H1 (cell line): ENCODE measurements around the gene FAM83C. TPM values are rescaled to one million over a fixed set of nuclear protein-coding genes. Genes with fewer than 3 reads are reported as not detected.
A peak's percentile ranks its signal among the peaks of the same experiment; 100 is the strongest.

Source experiments
- CTCF ChIA-PET: fragments of 300-600 bp; sonication (Branson Sonifier 250); formaldehyde crosslinking; loops from one replicate; lab custom pipeline; 2021; ENCODE audit not compliant: partially characterized antibody; lab: Charles Lee
- POLR2A ChIA-PET: fragments of 300-600 bp; sonication (Branson Sonifier 250); formaldehyde crosslinking; loops from one replicate; lab custom pipeline; 2021; ENCODE audit warnings: inconsistent platforms; ENCODE audit not compliant: partially characterized antibody; lab: Charles Lee
- DNase-seq, 2 experiments: peaks; one replicate each; pipeline versions ENCODE4 v3.0.0 to v3.0.0-alpha.2; 2010 to 2022; ENCODE audit warnings: low spot score in 2 of 2, low read depth in 1 of 2, mixed read lengths in 1 of 2
- FAIRE-seq: peaks from 2 replicates; lab custom pipeline; 2011; peaks lifted over from hg19 to GRCh38; lab: Jason Lieb, UNC
- H2AFZ ChIP-seq: 2 replicates; pipeline ENCODE4 v1.8.1; 2012; ENCODE audit warnings: low read length, inconsistent platforms
- H2AK5ac ChIP-seq: 2 replicates; pipeline ENCODE4 v1.6.1; 2013; ENCODE audit warnings: low read depth, low read length
- H2BK120ac ChIP-seq: replicated peaks from 2 replicates; pipeline ENCODE3; 2013; ENCODE audit warnings: low read depth, low read length, inconsistent platforms
- H2BK12ac ChIP-seq: 2 replicates; pipeline ENCODE4 v1.6.1; 2013; ENCODE audit warnings: low read depth, low read length
- H2BK15ac ChIP-seq: 2 replicates; pipeline ENCODE4 v1.6.1; 2013; ENCODE audit warnings: low read length
- H2BK20ac ChIP-seq: 2 replicates; pipeline ENCODE4 v1.6.1; 2013; ENCODE audit warnings: low read length
- H2BK5ac ChIP-seq: 2 replicates; pipeline ENCODE4 v1.6.1; 2013; ENCODE audit warnings: low read depth, low read length
- H3K14ac ChIP-seq: 2 replicates; pipeline ENCODE4 v1.6.1; 2013; ENCODE audit warnings: inconsistent platforms; ENCODE audit not compliant: insufficient read length
- H3K18ac ChIP-seq: 2 replicates; pipeline ENCODE4 v1.6.1; 2013; ENCODE audit warnings: low read length; ENCODE audit errors: extremely low read depth
- H3K23ac ChIP-seq: 2 replicates; pipeline ENCODE4 v1.6.1; 2013; ENCODE audit warnings: inconsistent platforms; ENCODE audit not compliant: insufficient read length
- H3K23me2 ChIP-seq: 2 replicates; pipeline ENCODE4 v1.6.1; 2013; ENCODE audit warnings: low read depth, low read length
- H3K27ac ChIP-seq: 2 replicates; pipeline ENCODE4 v1.6.1; 2011; ENCODE audit warnings: low read depth, low read length, inconsistent platforms
- H3K27me3 ChIP-seq, 4 experiments: replicated peaks in 1 of 4; 1 replicate in 1 of 4; 2 replicates in 3 of 4; pipeline versions ENCODE4 v1.6.1 to v1.8.1; 2011 to 2013; ENCODE audit warnings: low read length in 3 of 4, mild to moderate bottlenecking in 3 of 4, inconsistent platforms in 2 of 4, mixed read lengths in 2 of 4, moderate library complexity in 1 of 4; ENCODE audit not compliant: control insufficient read depth in 3 of 4, insufficient read depth in 3 of 4; ENCODE audit errors: extremely low read depth in 1 of 4
- H3K36me3 ChIP-seq, 4 experiments: 2 replicates each; pipeline versions ENCODE4 v1.6.1 to v1.8.1; 2011 to 2013; ENCODE audit warnings: mild to moderate bottlenecking in 4 of 4, low read length in 3 of 4, moderate library complexity in 2 of 4, control low read depth in 1 of 4, inconsistent platforms in 1 of 4; ENCODE audit not compliant: insufficient read depth in 4 of 4, control insufficient read depth in 2 of 4
- H3K4ac ChIP-seq: replicated peaks from 2 replicates; pipeline ENCODE3; 2013; ENCODE audit warnings: low read length, low read depth, mixed read lengths, inconsistent platforms; ENCODE audit not compliant: insufficient read length
- H3K4me1 ChIP-seq, 4 experiments: replicated peaks in 1 of 4; 1 replicate in 1 of 4; 2 replicates in 3 of 4; pipeline versions ENCODE4 v1.6.1 to v1.8.1; 2011 to 2013; ENCODE audit warnings: low read length in 3 of 4, inconsistent platforms in 2 of 4, mixed read lengths in 1 of 4; ENCODE audit not compliant: insufficient read depth in 4 of 4, control insufficient read depth in 3 of 4
- H3K4me2 ChIP-seq, 2 experiments: 2 replicates each; pipeline versions ENCODE4 v1.6.1 to v1.8.1; 2011 to 2013; ENCODE audit warnings: low read depth in 2 of 2, low read length in 2 of 2, control low read depth in 1 of 2, inconsistent platforms in 1 of 2, mild to moderate bottlenecking in 1 of 2; ENCODE audit not compliant: insufficient read depth in 1 of 2
- H3K4me3 ChIP-seq, 4 experiments: fragments of 200-600, 300-600 bp in 1 of 4; sonication (generic), shearing (Covaris generic), sonication (Bioruptor Twin) in 1 of 4; 2 replicates each; pipeline versions ENCODE4 v1.5.1 to v1.8.1; 2011 to 2016; ENCODE audit warnings: low read length in 4 of 4, low read depth in 3 of 4, control low read depth in 2 of 4, inconsistent platforms in 2 of 4, mild to moderate bottlenecking in 2 of 4, mixed read lengths in 1 of 4, moderate library complexity in 1 of 4; ENCODE audit not compliant: insufficient read depth in 2 of 4; ENCODE audit errors: extremely low read depth in 1 of 4
- H3K56ac ChIP-seq: replicated peaks from 2 replicates; pipeline ENCODE3; 2013; ENCODE audit warnings: low read depth, mild to moderate bottlenecking, mixed read lengths, low read length, inconsistent platforms; ENCODE audit not compliant: insufficient read length
- H3K79me1 ChIP-seq: 2 replicates; pipeline ENCODE4 v1.6.1; 2013; ENCODE audit warnings: low read depth, low read length, control low read depth
- H3K79me2 ChIP-seq, 2 experiments: 2 replicates each; pipeline versions ENCODE4 v1.6.1 to v1.8.1; 2012 to 2013; ENCODE audit warnings: low read length in 2 of 2, mild to moderate bottlenecking in 2 of 2, inconsistent platforms in 1 of 2; ENCODE audit not compliant: insufficient read depth in 2 of 2, control insufficient read depth in 1 of 2
- H3K9ac ChIP-seq, 4 experiments: replicated peaks in 1 of 4; 1 replicate in 1 of 4; 2 replicates in 3 of 4; pipeline versions ENCODE4 v1.6.1 to v1.8.1; 2011 to 2013; ENCODE audit warnings: low read depth in 3 of 4, low read length in 3 of 4, control low read depth in 2 of 4, mild to moderate bottlenecking in 2 of 4, moderate library complexity in 2 of 4, inconsistent platforms in 1 of 4; ENCODE audit errors: extremely low read depth in 1 of 4
- H3K9me3 ChIP-seq, 2 experiments: 2 replicates each; pipeline versions ENCODE4 v1.6.1 to v1.8.1; 2012 to 2013; ENCODE audit warnings: mild to moderate bottlenecking in 2 of 2, moderate library complexity in 2 of 2, control low read depth in 1 of 2, inconsistent platforms in 1 of 2, low read depth in 1 of 2, low read length in 1 of 2, mixed read lengths in 1 of 2; ENCODE audit not compliant: insufficient read depth in 2 of 2
- H4K20me1 ChIP-seq, 2 experiments: replicated peaks in 1 of 2; 2 replicates each; pipeline versions ENCODE3 to v1.8.1; 2011 to 2013; ENCODE audit warnings: inconsistent platforms in 2 of 2, low read length in 2 of 2, mild to moderate bottlenecking in 1 of 2; ENCODE audit not compliant: insufficient read depth in 2 of 2, control insufficient read depth in 1 of 2
- H4K5ac ChIP-seq: 2 replicates; pipeline ENCODE4 v1.6.1; 2013; ENCODE audit warnings: low read length, low read depth, mixed read lengths, inconsistent platforms; ENCODE audit not compliant: insufficient read length
- H4K8ac ChIP-seq: 2 replicates; pipeline ENCODE4 v1.8.0; 2013; ENCODE audit warnings: mild to moderate bottlenecking, moderate library complexity, low read length, inconsistent platforms; ENCODE audit not compliant: insufficient read depth; ENCODE audit errors: extremely low read depth
- H4K91ac ChIP-seq: replicated peaks from 2 replicates; pipeline ENCODE3; 2013; ENCODE audit warnings: low read length, mixed read lengths, inconsistent platforms; ENCODE audit not compliant: insufficient read length
- CTBP2 ChIP-seq: IDR thresholded peaks from 2 replicates; pipeline ENCODE4 v1.7.0; 2011; ENCODE audit warnings: borderline replicate concordance, mild to moderate bottlenecking, moderate library complexity, mixed read lengths, low read length; ENCODE audit not compliant: insufficient read depth, insufficient read length
- JUND ChIP-seq: IDR thresholded peaks from 2 replicates; pipeline ENCODE4 v1.6.1; 2011; ENCODE audit warnings: mild to moderate bottlenecking, improper control_type of control experiment, low read length
- POLR2A ChIP-seq, 2 experiments: IDR thresholded peaks; 1 replicate in 1 of 2; 2 replicates in 1 of 2; pipeline ENCODE4 v1.6.1; 2011; ENCODE audit warnings: low read depth in 2 of 2, low read length in 2 of 2, mild to moderate bottlenecking in 2 of 2; ENCODE audit errors: control extremely low read depth in 1 of 2
- RXRA ChIP-seq: IDR thresholded peaks from 2 replicates; pipeline ENCODE4 v1.6.1; 2011; ENCODE audit warnings: low read depth, mild to moderate bottlenecking, low read length, moderate library complexity; ENCODE audit not compliant: insufficient read depth
- WGBS, 2 experiments: shearing (Covaris generic) in 1 of 2; methylation state at CpG; one replicate each; pipeline versions ENCODE4 v1.1.6 to v1.1.7; 2013 to 2015; ENCODE audit warnings: low lambda C conversion rate in 2 of 2, mixed read lengths in 2 of 2, inconsistent platforms in 1 of 2, low coverage in 1 of 2, missing lambda C conversion rate in 1 of 2; ENCODE audit not compliant: insufficient replicate concordance in 2 of 2, insufficient coverage in 1 of 2, insufficient read length in 1 of 2; ENCODE audit errors: extremely low coverage in 1 of 2, missing lambda C conversion rate in 1 of 2; 5-methylcytosine and 5-hydroxymethylcytosine counted together
- polyA plus RNA-seq, 7 experiments: library from polyadenylated mRNA; depleted of rRNA in 3 of 7; stranded (reverse) in 5 of 7; unstranded in 2 of 7; fragments of >200 nt in 5 of 7; fragments of 200-250 nt in 2 of 7; gene quantifications; 1 replicate in 5 of 7; 2 replicates in 1 of 7; 4 replicates in 1 of 7; pipeline versions ENCODE4 v1.2.1 to v1.2.3, GENCODE V29; 2011 to 2013; ENCODE audit warnings: missing spikeins in 2 of 7, mixed read lengths in 2 of 7
- total RNA-seq: library from RNA; stranded (reverse); fragmentation: NEBNext Ultra II Directional; extraction: Animal tissue kit (Norgen Biotek cat#: 25700); gene quantifications from 2 replicates; pipeline ENCODE4 v1.2.1, GENCODE V29; 2021

Gene FAM83C
- total and polyA plus RNA-seq, 2 of the 8 experiments (the other 6 are each of a cell fraction or from before 2014, with no cell fraction given), result not detected

DNA sequence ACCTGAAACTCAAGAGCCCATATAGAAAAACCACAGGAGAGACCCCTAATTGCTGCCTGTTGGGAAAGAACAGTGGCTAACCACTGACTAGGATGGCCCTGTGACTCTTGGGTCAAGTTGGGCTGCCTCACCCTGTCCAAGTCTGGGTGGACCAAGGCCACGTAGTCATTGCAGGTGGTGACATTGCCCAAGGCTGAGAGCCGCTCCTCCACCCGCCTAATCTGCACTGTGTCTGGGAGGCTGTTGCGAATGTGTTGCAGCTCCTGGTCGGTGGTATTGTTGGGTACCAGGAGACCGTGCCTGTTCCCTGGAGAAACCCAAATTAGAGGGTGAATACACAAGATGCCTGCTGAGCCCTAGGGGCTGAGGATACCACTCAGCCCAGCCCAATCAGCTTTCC is 11.7 kb downstream of the FAM83C start:
- Histone ChIP-seq H3K4me1 (peaks cover 9 to 18% (median 9%) of the 10 kb centered on the region in 4 experiments; a peak in 6 of 7 replicates), H2BK120ac (no peak overlapping the region), H2BK12ac (no peak overlapping the region), H4K5ac (no peak overlapping the region), H3K9me3 (no peaks in the 10 kb centered on the region), H3K56ac (no peak overlapping the region), H3K23me2 (peaks cover 13% of the 10 kb centered on the region), H3K9ac (no peak overlapping the region), H3K79me2 (peaks cover 9 to 29% of the 10 kb centered on the region in 2 experiments), H3K23ac (no peak overlapping the region), H3K4me3 (no peak overlapping the region), H3K36me3 (peaks cover 25 to 43% (median 28%) of the 10 kb centered on the region in 4 experiments), H2BK15ac (no peak overlapping the region), H3K14ac (no peak overlapping the region), H3K79me1 (peaks cover 12% of the 10 kb centered on the region; the same call in 1 of the 2 replicates), H2AFZ (no peak overlapping the region), H2BK5ac (no peak overlapping the region), H4K8ac (no peak overlapping the region; the same call in none of the 2 replicates), H2BK20ac (no peak overlapping the region), H3K18ac (no peak overlapping the region), H3K27ac (no peak overlapping the region), H3K27me3 (no peaks in the 10 kb centered on the region), H4K91ac (no peak overlapping the region), H3K4ac (no peak overlapping the region), H4K20me1 (peaks cover 7 to 14% of the 10 kb centered on the region in 2 experiments), H2AK5ac (no peak overlapping the region), H3K4me2 (no peak overlapping the region)
- TF ChIP-seq JUND (no peak), CTBP2 (no peak), POLR2A (IDR thresholded peaks at IDR 0.05; ENCODE audit: control extremely low read depth in 1 of 2, low read depth in 2 of 2, low read length in 2 of 2) (0 out of 3 replicates have a peak, but pooled peaks of 1 of the 2 experiments have one; percentile 4), RXRA (no peak)
- CTCF ChIA-PET, result interaction anchor here (1.2 to 11.1 kb wide), 4 partner anchors 10 to 185 kb away, joined by 3 to 104 read pairs (median 4); no protein-coding TSS in a partner anchor
- DNase-seq (no peak), FAIRE-seq (no peak)
- WGBS, 2 experiments, result 89% methylated on average over 6 of the region's 6 CpGs; no CpG with 5 or more reads in 1 of the 2 experiments
- POLR2A ChIA-PET, result interaction anchor here (0.7 to 5.7 kb wide), 8 partner anchors 9 to 54 kb away, joined by 3 to 39 read pairs (median 4); partner anchors contain the start of genes FAM83C and MMP24
